ENCODE measurements around the gene IGF2BP2.
"Not testable (repeated sequence)": the region's sequence is repeated elsewhere in the genome, so short reads cannot be mapped to it uniquely, and the experiment has no call there.

DNA sequence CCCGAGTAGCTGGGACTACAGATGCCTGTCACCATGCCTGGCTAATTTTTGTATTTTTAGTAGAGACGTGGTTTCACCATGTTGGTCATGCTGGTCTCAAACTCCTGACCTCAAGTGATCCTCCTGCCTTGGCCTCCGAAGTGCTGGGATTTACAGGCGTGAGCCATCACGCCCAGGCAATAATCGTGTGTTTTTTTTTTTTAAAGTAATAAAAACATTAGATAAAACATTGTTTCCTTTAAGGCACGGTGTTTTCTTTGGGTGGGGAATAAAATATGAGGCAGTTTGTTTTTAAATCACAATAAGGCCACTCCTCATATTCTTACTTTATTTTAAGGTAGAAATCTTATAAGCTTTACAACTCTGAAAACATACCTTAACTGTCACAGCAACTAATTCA, 127.6 kb downstream of the IGF2BP2 start:
- TF ChIP-seq POLR2AphosphoS5 (IDR thresholded peaks at IDR 0.05) = not testable (repeated sequence)
- TF ChIP-seq, protein P1, sequence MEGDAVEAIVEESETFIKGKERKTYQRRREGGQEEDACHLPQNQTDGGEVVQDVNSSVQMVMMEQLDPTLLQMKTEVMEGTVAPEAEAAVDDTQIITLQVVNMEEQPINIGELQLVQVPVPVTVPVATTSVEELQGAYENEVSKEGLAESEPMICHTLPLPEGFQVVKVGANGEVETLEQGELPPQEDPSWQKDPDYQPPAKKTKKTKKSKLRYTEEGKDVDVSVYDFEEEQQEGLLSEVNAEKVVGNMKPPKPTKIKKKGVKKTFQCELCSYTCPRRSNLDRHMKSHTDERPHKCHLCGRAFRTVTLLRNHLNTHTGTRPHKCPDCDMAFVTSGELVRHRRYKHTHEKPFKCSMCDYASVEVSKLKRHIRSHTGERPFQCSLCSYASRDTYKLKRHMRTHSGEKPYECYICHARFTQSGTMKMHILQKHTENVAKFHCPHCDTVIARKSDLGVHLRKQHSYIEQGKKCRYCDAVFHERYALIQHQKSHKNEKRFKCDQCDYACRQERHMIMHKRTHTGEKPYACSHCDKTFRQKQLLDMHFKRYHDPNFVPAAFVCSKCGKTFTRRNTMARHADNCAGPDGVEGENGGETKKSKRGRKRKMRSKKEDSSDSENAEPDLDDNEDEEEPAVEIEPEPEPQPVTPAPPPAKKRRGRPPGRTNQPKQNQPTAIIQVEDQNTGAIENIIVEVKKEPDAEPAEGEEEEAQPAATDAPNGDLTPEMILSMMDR (IDR thresholded peaks at IDR 0.05) = not testable (repeated sequence)
